ENCODE measurements around the gene NFKBIE. TPM values are rescaled to one million over a fixed set of nuclear protein-coding genes. Genes with fewer than 3 reads are reported as not detected.

Gene NFKBIE
- total RNA-seq, 2 donors from 2014 or later, result 4.5 to 6.7 TPM

DNA sequence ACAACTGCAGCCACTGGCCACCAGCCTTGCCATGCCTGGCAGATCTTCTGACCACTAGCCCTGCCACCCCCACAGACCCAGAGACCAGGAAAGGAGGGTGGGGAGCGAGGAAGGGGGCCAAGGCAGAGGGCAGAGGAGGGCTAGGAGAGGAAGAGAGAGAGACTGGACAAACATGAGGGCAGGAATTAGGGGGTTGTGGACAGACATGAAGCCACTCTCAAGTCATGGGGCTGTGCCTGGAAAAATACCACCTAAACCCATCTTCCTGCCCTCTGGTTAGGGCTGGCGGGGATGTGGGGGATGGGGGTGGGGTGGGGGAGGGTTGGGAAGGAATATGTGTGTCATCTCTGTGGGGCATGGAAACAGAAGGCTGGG lies 43.4 kb downstream of the NFKBIE start:
- DNase-seq (ENCODE audit: low spot score), result no peak
- intact Hi-C loops (cut with DNase I), result no loop called here

DNA sequence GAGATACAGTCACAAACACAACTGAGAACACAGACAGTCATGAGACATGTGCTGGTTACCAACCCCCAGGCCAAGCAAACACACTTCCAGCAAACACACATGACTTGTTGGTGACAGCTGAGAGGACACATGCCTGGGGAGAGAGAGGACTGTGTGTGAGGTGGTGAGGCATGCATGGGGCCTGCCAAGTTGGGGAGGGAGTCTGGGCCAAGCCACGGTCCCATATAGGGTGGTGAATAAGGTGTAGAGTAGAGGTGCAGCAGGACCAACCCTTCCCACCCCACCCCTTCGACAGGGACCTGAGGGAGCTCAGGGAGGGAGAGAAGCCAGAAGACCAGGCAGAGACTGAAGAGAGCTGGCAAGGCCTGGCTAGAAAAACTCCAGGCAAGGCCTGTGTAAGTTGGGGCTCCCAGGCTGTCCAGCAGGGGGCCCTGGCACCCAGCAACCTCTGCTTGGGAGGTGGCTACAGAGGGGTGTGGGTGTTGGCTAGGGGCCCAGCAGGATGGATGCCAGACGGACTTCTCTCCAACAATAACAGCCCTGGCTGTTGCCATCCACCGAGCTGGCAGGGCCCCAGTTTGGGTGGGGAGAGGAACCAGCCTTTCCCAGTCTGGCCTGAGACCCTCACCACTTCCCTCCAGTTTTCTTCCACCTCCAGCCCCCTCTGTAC lies 43.9 kb downstream of the NFKBIE start:
- peak; percentile 96 for DNase-seq (ENCODE audit: low spot score)
- intact Hi-C loops (cut with DNase I), result no loop called here

- intact Hi-C loops (cut with DNase I), result no loop called here
- no peak for DNase-seq (ENCODE audit: low spot score)
These were observed 44.4 kb downstream of the NFKBIE start for GRCh38 chr6:44220913-44221290.

- no peak for DNase-seq (ENCODE audit: low spot score)
- intact Hi-C loops (cut with DNase I), result no loop called here
These were observed 45.3 kb downstream of the NFKBIE start for GRCh38 chr6:44219815-44220784.

GRCh38 chr6:44219053-44219814 lies 46.1 kb downstream of the NFKBIE start:
- intact Hi-C loops (cut with DNase I), result no loop called here
- DNase-seq (ENCODE audit: low spot score), result peak; percentile 95

GRCh38 chr6:44217332-44218143 lies 47.8 kb downstream of the NFKBIE start:
- intact Hi-C loops (cut with DNase I), result no loop called here
- DNase-seq (ENCODE audit: low spot score), result no peak

GRCh38 chr6:44216677-44217331 lies 48.5 kb downstream of the NFKBIE start, which contains the start of gene MYMX:
MYMX (plus strand) TSS chr6:44216926; CDS start chr6:44217472, 546 bp downstream.
- no peak for DNase-seq (ENCODE audit: low spot score)
- intact Hi-C loops (cut with DNase I), result no loop called here

DNA sequence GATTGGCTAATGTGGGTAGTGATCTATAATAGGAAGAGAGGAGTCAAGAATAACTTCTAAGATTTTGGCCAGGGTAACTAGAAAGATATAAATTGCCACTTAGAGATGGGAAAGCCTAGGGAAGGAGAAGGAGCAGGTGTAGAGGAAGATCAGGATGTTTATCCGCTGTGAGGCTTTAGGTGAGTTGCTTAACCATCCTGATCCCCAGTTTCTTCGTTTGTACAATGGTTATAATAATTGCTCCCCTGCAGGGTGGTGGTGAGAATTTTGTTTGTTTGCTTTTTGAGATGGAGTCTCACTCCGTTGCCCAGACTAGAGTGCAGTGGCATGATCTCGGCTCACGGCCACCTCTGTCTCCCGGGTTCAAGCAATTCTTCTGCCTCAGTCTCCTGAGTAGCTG lies 51.0 kb downstream of the NFKBIE start:
- intact Hi-C loops (cut with DNase I), result no loop called here
- DNase-seq (ENCODE audit: low spot score), result no peak

GRCh38 chr6:44211284-44211683 lies 54.1 kb downstream of the NFKBIE start:
- intact Hi-C loops (cut with DNase I), result no loop called here
- DNase-seq (ENCODE audit: low spot score), result no peak

Other genes starting within 250 kb of the NFKBIE start
- gene MRPL14, start 138.1 kb downstream of the NFKBIE start, total RNA-seq, result 10 to 100 TPM; 26.4 to 33.5 TPM
- gene TMEM63B, start 138.0 kb downstream of the NFKBIE start, total RNA-seq, result 10 to 100 TPM; 23.7 to 28.1 TPM
- 1 to 10 TPM in 1 of 2 donors, under 1 TPM in 1; 0.24 to 1.5 TPM for gene CAPN11, start 106.7 kb downstream of the NFKBIE start, total RNA-seq
- 1 to 10 TPM in 1 of 2 donors, not detected in 1; 1.5 TPM for gene MYMX, start 48.6 kb downstream of the NFKBIE start, total RNA-seq
- 10 to 100 TPM; 76.5 to 80.0 TPM for gene SLC29A1, start 42.0 kb downstream of the NFKBIE start, total RNA-seq
- 100 to 1,000 TPM; 414 to 463 TPM for gene HSP90AB1, start 18.4 kb downstream of the NFKBIE start, total RNA-seq
- 10 to 100 TPM; 23.1 to 28.9 TPM for gene SLC35B2, start 8.0 kb downstream of the NFKBIE start, total RNA-seq
- not detected for gene TMEM151B, start 4.9 kb upstream of the NFKBIE start, total RNA-seq
- 1 to 10 TPM; 5.9 to 7.7 TPM for gene AARS2, start 47.8 kb upstream of the NFKBIE start, total RNA-seq
- not detected for gene SPATS1, start 77.1 kb upstream of the NFKBIE start, total RNA-seq
- 10 to 100 TPM; 19.1 to 25.1 TPM for gene CDC5L, start 122.2 kb upstream of the NFKBIE start, total RNA-seq

All from posterior vena cava (tissue), 2 donors.